CD14-positive monocyte (primary cell): ENCODE data around the gene CORO2A. TPM values are rescaled to one million over a fixed set of nuclear protein-coding genes. Genes with fewer than 3 reads are reported as not detected.

ENCODE experiments used
- DNase-seq, 3 donors: peaks; one replicate each; pipeline ENCODE4 v3.0.0-alpha.2; 2011 to 2022
- H2AFZ ChIP-seq: 2 replicates; pipeline ENCODE4 v1.6.0; 2012; ENCODE audit warnings: mild to moderate bottlenecking, low read depth, low read length, inconsistent platforms; ENCODE audit not compliant: insufficient read depth, poor library complexity, severe bottlenecking
- H3K27ac ChIP-seq, 2 donors: 1 replicate in 1 of 2; 2 replicates in 1 of 2; pipeline ENCODE4 v1.5.1; 2012 to 2013; ENCODE audit warnings: low read length in 2 of 2, control low read depth in 1 of 2, inconsistent platforms in 1 of 2, low read depth in 1 of 2, mild to moderate bottlenecking in 1 of 2
- H3K27me3 ChIP-seq, 2 donors: one replicate each; pipeline versions ENCODE4 v1.6.0 to v1.6.1; 2011 to 2013; ENCODE audit warnings: low read length in 2 of 2; ENCODE audit not compliant: control insufficient read depth in 2 of 2, insufficient read depth in 2 of 2
- H3K36me3 ChIP-seq, 2 donors: replicated peaks in 1 of 2; 1 replicate in 1 of 2; 2 replicates in 1 of 2; pipeline versions ENCODE4 v1.5.1 to v1.6.1; 2012 to 2013; ENCODE audit warnings: low read length in 2 of 2, control low read depth in 1 of 2, inconsistent platforms in 1 of 2, mild to moderate bottlenecking in 1 of 2; ENCODE audit not compliant: insufficient read depth in 2 of 2, control insufficient read depth in 1 of 2
- H3K4me1 ChIP-seq, 2 donors: 1 replicate in 1 of 2; 2 replicates in 1 of 2; pipeline versions ENCODE4 v1.5.1 to v1.6.1; 2012 to 2013; ENCODE audit warnings: low read length in 2 of 2, control low read depth in 1 of 2, inconsistent platforms in 1 of 2, mild to moderate bottlenecking in 1 of 2, moderate library complexity in 1 of 2; ENCODE audit not compliant: insufficient read depth in 2 of 2, control insufficient read depth in 1 of 2
- H3K4me2 ChIP-seq: replicated peaks from 2 replicates; pipeline ENCODE3; 2012; ENCODE audit warnings: low read length, moderate library complexity, mild to moderate bottlenecking; ENCODE audit not compliant: poor library complexity, severe bottlenecking; ENCODE audit errors: extremely low read depth
- H3K4me3 ChIP-seq, 3 experiments: fragments of 200-600 bp in 1 of 3; sonication (generic) in 1 of 3; replicated peaks in 1 of 3; 1 replicate in 2 of 3; 2 replicates in 1 of 3; pipeline ENCODE4 v1.5.1; 2011 to 2013; ENCODE audit warnings: low read length in 3 of 3, mild to moderate bottlenecking in 3 of 3, control low read depth in 2 of 3, low read depth in 2 of 3, inconsistent platforms in 1 of 3, moderate library complexity in 1 of 3
- H3K79me2 ChIP-seq: 2 replicates; pipeline ENCODE4 v1.6.0; 2012; ENCODE audit warnings: mild to moderate bottlenecking, control low read depth, inconsistent platforms, low read length, moderate library complexity; ENCODE audit not compliant: insufficient read depth
- H3K9ac ChIP-seq: 2 replicates; pipeline ENCODE4 v1.6.0; 2017; ENCODE audit warnings: low read length, mild to moderate bottlenecking; ENCODE audit not compliant: insufficient read depth, poor library complexity, severe bottlenecking
- H3K9me3 ChIP-seq, 2 donors: replicated peaks in 1 of 2; 1 replicate in 1 of 2; 2 replicates in 1 of 2; pipeline versions ENCODE4 v1.5.1 to v1.6.1; 2012 to 2013; ENCODE audit warnings: low read length in 2 of 2, control low read depth in 1 of 2; ENCODE audit not compliant: control insufficient read depth in 1 of 2, insufficient read depth in 1 of 2
- H4K20me1 ChIP-seq: 2 replicates; pipeline ENCODE4 v1.6.0; 2012; ENCODE audit warnings: mild to moderate bottlenecking, low read length, control low read depth, moderate library complexity; ENCODE audit not compliant: insufficient read depth
- H3K27ac Mint-ChIP-seq, 7 donors: one replicate each; pipeline ENCODE4 v1.8.0; 2020; ENCODE audit warnings: mild to moderate bottlenecking in 7 of 7, mixed read lengths in 7 of 7, moderate library complexity in 6 of 7, inconsistent platforms in 2 of 7
- H3K27me3 Mint-ChIP-seq, 3 donors: one replicate each; pipeline ENCODE4 v1.8.0; 2021 to 2022; ENCODE audit warnings: low read depth in 3 of 3, mild to moderate bottlenecking in 3 of 3, mixed read lengths in 3 of 3, moderate library complexity in 3 of 3, inconsistent platforms in 1 of 3
- H3K36me3 Mint-ChIP-seq, 2 donors: one replicate each; pipeline ENCODE4 v1.8.0; 2020; ENCODE audit warnings: mixed read lengths in 2 of 2, inconsistent platforms in 1 of 2, mild to moderate bottlenecking in 1 of 2
- H3K4me1 Mint-ChIP-seq: one replicate; pipeline ENCODE4 v1.8.0; 2020; ENCODE audit warnings: mild to moderate bottlenecking, mixed read lengths
- H3K4me3 Mint-ChIP-seq, 2 donors: one replicate each; pipeline ENCODE4 v1.8.0; 2020; ENCODE audit warnings: mild to moderate bottlenecking in 2 of 2, mixed read lengths in 2 of 2, moderate library complexity in 1 of 2
- H3K9me3 Mint-ChIP-seq, 7 donors: one replicate each; pipeline ENCODE4 v1.8.0; 2020 to 2022; ENCODE audit warnings: mixed read lengths in 7 of 7, mild to moderate bottlenecking in 6 of 7, moderate library complexity in 6 of 7, inconsistent platforms in 2 of 7
- WGBS: methylation state at CpG from one replicate; pipeline ENCODE4 v1.1.5; 2013; ENCODE audit warnings: missing lambda C conversion rate; ENCODE audit not compliant: insufficient coverage; 5-methylcytosine and 5-hydroxymethylcytosine counted together
- intact Hi-C, 2 donors: fragments of 100-400 bp; cut with micrococcal nuclease; formaldehyde crosslinking; loops; one replicate each; pipeline versions ENCODE4 v1.15.0 to v1.15.1; 2023
- polyA plus RNA-seq, 3 donors: library from polyadenylated mRNA; depleted of rRNA in 1 of 3; unstranded in 2 of 3; stranded (reverse) in 1 of 3; fragments of 300-500 nt in 2 of 3; fragments of >200 nt in 1 of 3; fragmentation: Illumina TruSeq in 2 of 3; gene quantifications; 1 replicate in 2 of 3; 2 replicates in 1 of 3; pipeline ENCODE4 v1.2.3, GENCODE V29; 2012 to 2021
- TF ChIP-seq, protein P1 (sequence below): fragments of 200-600 bp; IDR thresholded peaks from one replicate; pipeline ENCODE4 v1.8.0; 2022; ENCODE audit warnings: antibody characterized with exemption, mild to moderate bottlenecking

CORO2A gene
- polyA plus RNA-seq, 3 donors: 1.2 to 3.5 (median 2.1) TPM

GRCh38 chr9:98234245-98234825 lies 41.9 kb upstream of the CORO2A start:
- peak overlapping the region in 3 of 7 donors; percentile 35 to 84 (median 40) for H3K27ac Mint-ChIP-seq
- Histone ChIP-seq H3K9ac (no peak overlapping the region), H3K36me3 (peaks cover 65 to 85% of the 10 kb centered on the region in 2 donors), H3K4me3 (no peak overlapping the region), H3K27me3 (no peaks in the 10 kb centered on the region), H3K9me3 (no peaks in the 10 kb centered on the region), H3K27ac (peak overlapping the region in 1 of 2 donors; percentile 52), H3K79me2 (peaks cover 72% of the 10 kb centered on the region), H2AFZ (no peak overlapping the region), H4K20me1 (peaks cover 59% of the 10 kb centered on the region), H3K4me1 (peaks cover 10 to 15% of the 10 kb centered on the region in 2 donors), H3K4me2 (no peak overlapping the region)
- H3K9me3 Mint-ChIP-seq: no peaks in the 10 kb centered on the region
- peaks cover 24% of the 10 kb centered on the region for H3K4me1 Mint-ChIP-seq
- no peak for DNase-seq
- 98% methylated on average over 8 of the region's 9 CpGs for WGBS
- peaks cover 64 to 85% of the 10 kb centered on the region in 2 donors for H3K36me3 Mint-ChIP-seq
- TF ChIP-seq, protein P1, sequence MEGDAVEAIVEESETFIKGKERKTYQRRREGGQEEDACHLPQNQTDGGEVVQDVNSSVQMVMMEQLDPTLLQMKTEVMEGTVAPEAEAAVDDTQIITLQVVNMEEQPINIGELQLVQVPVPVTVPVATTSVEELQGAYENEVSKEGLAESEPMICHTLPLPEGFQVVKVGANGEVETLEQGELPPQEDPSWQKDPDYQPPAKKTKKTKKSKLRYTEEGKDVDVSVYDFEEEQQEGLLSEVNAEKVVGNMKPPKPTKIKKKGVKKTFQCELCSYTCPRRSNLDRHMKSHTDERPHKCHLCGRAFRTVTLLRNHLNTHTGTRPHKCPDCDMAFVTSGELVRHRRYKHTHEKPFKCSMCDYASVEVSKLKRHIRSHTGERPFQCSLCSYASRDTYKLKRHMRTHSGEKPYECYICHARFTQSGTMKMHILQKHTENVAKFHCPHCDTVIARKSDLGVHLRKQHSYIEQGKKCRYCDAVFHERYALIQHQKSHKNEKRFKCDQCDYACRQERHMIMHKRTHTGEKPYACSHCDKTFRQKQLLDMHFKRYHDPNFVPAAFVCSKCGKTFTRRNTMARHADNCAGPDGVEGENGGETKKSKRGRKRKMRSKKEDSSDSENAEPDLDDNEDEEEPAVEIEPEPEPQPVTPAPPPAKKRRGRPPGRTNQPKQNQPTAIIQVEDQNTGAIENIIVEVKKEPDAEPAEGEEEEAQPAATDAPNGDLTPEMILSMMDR: no peak
- intact Hi-C loops: no loop called here
- H3K27me3 Mint-ChIP-seq: no peaks in the 10 kb centered on the region
- no peak overlapping the region for H3K4me3 Mint-ChIP-seq

GRCh38 chr9:98232926-98233325 lies 40.5 kb upstream of the CORO2A start:
- Histone ChIP-seq H3K9me3 (no peaks in the 10 kb centered on the region), H3K9ac (no peak overlapping the region), H3K36me3 (peaks cover 75 to 88% of the 10 kb centered on the region in 2 donors), H3K4me2 (no peak overlapping the region), H3K27ac (peak overlapping the region in 1 of 2 donors; percentile 52), H2AFZ (no peak overlapping the region), H4K20me1 (peaks cover 66% of the 10 kb centered on the region), H3K79me2 (peaks cover 58% of the 10 kb centered on the region), H3K4me1 (peaks cover 10 to 13% of the 10 kb centered on the region in 2 donors), H3K27me3 (no peaks in the 10 kb centered on the region), H3K4me3 (no peak overlapping the region)
- intact Hi-C loops: no loop called here
- Mint-ChIP-seq H3K4me3 (no peak overlapping the region), H3K4me1 (peaks cover 24% of the 10 kb centered on the region), H3K36me3 (peaks cover 76 to 93% of the 10 kb centered on the region in 2 donors), H3K9me3 (no peaks in the 10 kb centered on the region), H3K27ac (peak overlapping the region in 6 of 7 donors; percentile 12 to 88 (median 54)), H3K27me3 (no peaks in the 10 kb centered on the region)
- no peak for DNase-seq
- WGBS: 100% methylated on average over 3 of the region's 5 CpGs
- TF ChIP-seq, protein P1: no peak
